MCF 10A (cell line): Measurements from ENCODE around the gene CHKA. TPM values are rescaled to one million over a fixed set of nuclear protein-coding genes. Genes with fewer than 3 reads are reported as not detected.

ENCODE experiments used
- BruUV-seq: library from RNA; stranded (reverse); fragments of 400-500 nt; replicated peaks from 2 replicates; lab custom pipeline; 2021; lab: Mats Ljungman, UMichigan
- CTCF ChIA-PET: fragments of 300-600 bp; sonication (Branson Sonifier 250); formaldehyde crosslinking; extraction: SDS; loops from one replicate; lab custom pipeline; 2021; ENCODE audit warnings: antibody characterized with exemption, inconsistent platforms; lab: Yijun Ruan, JAX
- POLR2A ChIA-PET: fragments of 300-600, 350-650 bp; sonication (Branson Sonifier 250); formaldehyde crosslinking; extraction: SDS; loops from one replicate; lab custom pipeline; 2020; ENCODE audit warnings: antibody characterized with exemption, inconsistent platforms; lab: Yijun Ruan, JAX
- DNase-seq: peaks from one replicate; pipeline ENCODE4 v3.0.0-alpha.2; 2018; ENCODE audit not compliant: unreplicated experiment
- H3K27ac Mint-ChIP-seq: one replicate; pipeline ENCODE4 v1.8.0; 2022; ENCODE audit warnings: mild to moderate bottlenecking, low read depth, mixed read lengths; ENCODE audit not compliant: unreplicated experiment
- H3K27me3 Mint-ChIP-seq: one replicate; pipeline ENCODE4 v1.8.0; 2022; ENCODE audit warnings: mixed read lengths; ENCODE audit not compliant: insufficient read depth, unreplicated experiment
- H3K36me3 Mint-ChIP-seq: one replicate; pipeline ENCODE4 v1.8.0; 2022; ENCODE audit warnings: mild to moderate bottlenecking, moderate library complexity, mixed read lengths; ENCODE audit not compliant: insufficient read depth, unreplicated experiment
- H3K4me1 Mint-ChIP-seq: one replicate; pipeline ENCODE4 v1.8.0; 2022; ENCODE audit warnings: mixed read lengths; ENCODE audit not compliant: insufficient read depth, unreplicated experiment
- H3K4me3 Mint-ChIP-seq: one replicate; pipeline ENCODE4 v1.8.0; 2022; ENCODE audit warnings: mild to moderate bottlenecking, moderate library complexity, mixed read lengths; ENCODE audit not compliant: unreplicated experiment
- H3K9me3 Mint-ChIP-seq: one replicate; pipeline ENCODE4 v1.8.0; 2022; ENCODE audit warnings: mixed read lengths; ENCODE audit not compliant: unreplicated experiment
- intact Hi-C: fragments of 100-400 bp; cut with micrococcal nuclease; formaldehyde crosslinking; loops from 2 replicates; pipeline ENCODE4 v1.14.1; 2022
- total RNA-seq: library from RNA; stranded (reverse); gene quantifications from 2 replicates; pipeline ENCODE4 v1.2.3, GENCODE V29; 2022
- TF ChIP-seq, protein P1 (sequence below): fragments of 200-600 bp; IDR thresholded peaks from one replicate; pipeline ENCODE4 v1.8.0; 2022; ENCODE audit warnings: antibody characterized with exemption, mild to moderate bottlenecking; ENCODE audit not compliant: unreplicated experiment

Gene CHKA
- total RNA-seq, 1 experiment from 2014 or later = 7.8 TPM

DNA sequence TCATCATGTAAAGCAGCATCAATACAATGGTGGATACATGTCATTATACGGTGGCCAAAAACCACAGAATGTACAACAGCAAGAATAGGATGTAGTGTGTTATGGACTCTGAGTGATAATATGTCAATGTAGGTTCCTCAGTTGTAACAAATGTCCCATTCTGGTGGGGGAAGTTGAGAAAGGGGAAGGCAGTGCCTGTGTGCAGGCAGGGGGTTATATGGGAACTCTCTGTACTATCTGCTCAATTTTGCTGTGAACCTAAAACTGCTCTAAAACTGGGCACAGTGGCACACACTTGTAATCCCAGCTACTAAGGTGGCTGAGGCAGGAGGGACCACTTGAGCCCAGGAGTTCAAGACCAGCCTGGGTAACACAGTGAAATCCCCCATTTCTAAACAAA is 5.9 kb downstream of the CHKA start:
- Mint-ChIP-seq H3K27me3 (no peaks in the 10 kb centered on the region), H3K27ac (no peak overlapping the region), H3K9me3 (no peaks in the 10 kb centered on the region), H3K4me1 (peaks cover 11% of the 10 kb centered on the region), H3K4me3 (no peak overlapping the region), H3K36me3 (no peaks in the 10 kb centered on the region)
- TF ChIP-seq, protein P1, sequence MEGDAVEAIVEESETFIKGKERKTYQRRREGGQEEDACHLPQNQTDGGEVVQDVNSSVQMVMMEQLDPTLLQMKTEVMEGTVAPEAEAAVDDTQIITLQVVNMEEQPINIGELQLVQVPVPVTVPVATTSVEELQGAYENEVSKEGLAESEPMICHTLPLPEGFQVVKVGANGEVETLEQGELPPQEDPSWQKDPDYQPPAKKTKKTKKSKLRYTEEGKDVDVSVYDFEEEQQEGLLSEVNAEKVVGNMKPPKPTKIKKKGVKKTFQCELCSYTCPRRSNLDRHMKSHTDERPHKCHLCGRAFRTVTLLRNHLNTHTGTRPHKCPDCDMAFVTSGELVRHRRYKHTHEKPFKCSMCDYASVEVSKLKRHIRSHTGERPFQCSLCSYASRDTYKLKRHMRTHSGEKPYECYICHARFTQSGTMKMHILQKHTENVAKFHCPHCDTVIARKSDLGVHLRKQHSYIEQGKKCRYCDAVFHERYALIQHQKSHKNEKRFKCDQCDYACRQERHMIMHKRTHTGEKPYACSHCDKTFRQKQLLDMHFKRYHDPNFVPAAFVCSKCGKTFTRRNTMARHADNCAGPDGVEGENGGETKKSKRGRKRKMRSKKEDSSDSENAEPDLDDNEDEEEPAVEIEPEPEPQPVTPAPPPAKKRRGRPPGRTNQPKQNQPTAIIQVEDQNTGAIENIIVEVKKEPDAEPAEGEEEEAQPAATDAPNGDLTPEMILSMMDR = no peak
- no TSS peak for BruUV-seq
- CTCF ChIA-PET = no interaction called here
- no peak for DNase-seq
- POLR2A ChIA-PET = no interaction called here
- intact Hi-C loops = no loop called here

DNA sequence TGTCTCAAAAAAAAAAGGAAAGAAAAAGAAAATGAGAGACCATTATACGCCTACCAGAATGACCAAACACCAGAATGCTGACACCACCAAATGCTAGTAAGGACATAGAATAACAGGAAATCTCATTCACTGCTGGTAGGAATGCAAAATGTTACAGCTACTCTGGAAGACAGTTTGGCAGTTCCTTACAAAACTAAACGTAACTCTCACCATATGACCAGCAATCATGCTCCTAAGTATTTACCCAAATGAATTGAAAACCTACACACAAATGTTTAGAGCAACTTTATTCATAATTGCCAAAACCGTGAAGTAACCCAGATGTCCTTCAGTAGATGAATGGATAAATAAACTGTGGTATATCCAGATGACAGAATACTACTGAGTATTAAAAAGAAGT is 7.2 kb downstream of the CHKA start:
- TF ChIP-seq, protein P1 = no peak
- H3K4me1 Mint-ChIP-seq = peaks cover 11% of the 10 kb centered on the region
- no peaks in the 10 kb centered on the region for H3K27me3 Mint-ChIP-seq
- DNase-seq = no peak
- BruUV-seq = no TSS peak
- no peak overlapping the region for H3K4me3 Mint-ChIP-seq
- H3K36me3 Mint-ChIP-seq = no peaks in the 10 kb centered on the region
- CTCF ChIA-PET = no interaction called here
- POLR2A ChIA-PET = interaction anchor here (0.6 to 0.7 kb wide), 2 partner anchors 8 to 23 kb away, joined by 3 to 4 read pairs; no protein-coding TSS in a partner anchor
- no peaks in the 10 kb centered on the region for H3K9me3 Mint-ChIP-seq
- intact Hi-C loops = no loop called here
- no peak overlapping the region for H3K27ac Mint-ChIP-seq

DNA sequence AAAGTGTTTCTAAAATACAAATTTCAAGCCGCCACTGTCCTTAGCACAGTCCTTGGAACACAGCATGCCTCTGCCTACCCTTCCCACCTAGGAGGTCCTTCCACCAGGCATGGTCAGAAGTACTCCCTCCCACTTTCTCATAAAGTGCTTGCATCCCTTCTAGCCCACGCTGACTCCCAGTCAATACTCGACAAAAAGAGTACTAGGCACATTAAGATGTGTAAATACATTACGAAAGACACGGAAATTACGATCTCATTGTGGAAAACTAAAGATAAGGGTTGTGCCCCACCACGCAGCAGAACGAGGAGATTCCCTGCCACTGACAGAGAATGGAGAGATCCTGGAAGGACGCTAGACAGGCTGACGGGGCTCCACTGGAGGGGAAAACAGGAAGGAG is 13.5 kb downstream of the CHKA start:
- no peak overlapping the region for H3K4me3 Mint-ChIP-seq
- POLR2A ChIA-PET = no interaction called here

DNA sequence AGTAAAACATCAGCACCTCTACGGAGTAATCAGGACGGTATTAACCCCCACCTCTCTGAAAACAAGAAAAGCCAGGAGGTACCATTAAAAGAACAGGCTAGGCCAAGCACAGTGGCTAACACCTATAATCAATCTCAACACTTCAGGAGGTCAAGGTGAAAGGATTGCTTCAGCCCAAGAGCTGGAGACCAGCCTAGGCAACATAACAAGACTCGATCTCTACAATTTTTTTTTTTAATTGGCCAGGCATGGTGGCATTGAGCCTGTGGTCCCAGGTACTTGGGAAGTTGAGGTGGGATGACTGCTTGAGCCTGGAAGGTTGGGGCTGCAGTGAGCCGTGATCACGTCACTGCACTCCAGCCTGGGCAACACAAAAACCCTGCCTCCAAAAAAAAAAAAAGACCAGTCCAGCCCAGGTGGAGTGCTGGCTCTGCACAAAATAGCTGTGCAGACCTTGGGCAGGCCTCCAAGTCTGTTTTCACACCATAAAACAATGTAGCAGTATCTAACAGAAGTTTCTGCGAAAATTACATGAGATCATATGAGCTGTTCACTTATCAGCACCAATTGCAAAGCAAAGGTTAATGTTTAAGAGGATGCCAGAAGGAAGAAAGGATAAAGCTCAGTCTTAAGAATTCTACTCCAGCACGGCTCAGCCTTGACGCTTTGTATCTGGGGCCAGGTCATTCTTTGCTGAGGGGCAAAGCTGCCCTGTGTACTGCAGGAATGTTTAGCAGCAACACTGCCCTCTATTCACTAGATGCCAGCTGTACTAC is 14.8 kb downstream of the CHKA start:
- H3K27ac Mint-ChIP-seq = no peak overlapping the region
- ChIA-PET POLR2A (interaction anchor here (0.6 to 1.0 kb wide), 5 partner anchors 7 to 443 kb away, joined by 3 to 4 read pairs (median 3); no protein-coding TSS in a partner anchor), CTCF (interaction anchor here (0.6 to 0.9 kb wide), 4 partner anchors 12 to 100 kb away, joined by 3 read pairs; no protein-coding TSS in a partner anchor)
- no peak for DNase-seq
- no peaks in the 10 kb centered on the region for H3K4me1 Mint-ChIP-seq
- intact Hi-C loops = no loop called here
- no peaks in the 10 kb centered on the region for H3K27me3 Mint-ChIP-seq
- no peaks in the 10 kb centered on the region for H3K9me3 Mint-ChIP-seq
- no peaks in the 10 kb centered on the region for H3K36me3 Mint-ChIP-seq
- no peak overlapping the region for H3K4me3 Mint-ChIP-seq
- TF ChIP-seq, protein P1 = no peak
- no TSS peak for BruUV-seq

More for the DNA sequence above, 13.5 kb downstream of the CHKA start:
- Mint-ChIP-seq H3K36me3 (no peaks in the 10 kb centered on the region), H3K27ac (no peak overlapping the region), H3K27me3 (no peaks in the 10 kb centered on the region), H3K4me1 (no peaks in the 10 kb centered on the region), H3K9me3 (no peaks in the 10 kb centered on the region)
- CTCF ChIA-PET = no interaction called here
- no TSS peak for BruUV-seq
- intact Hi-C loops = no loop called here
- DNase-seq = no peak
- TF ChIP-seq, protein P1 = no peak
